ENCODE measurements around the gene LAPTM5.

LAPTM5 gene

DNA sequence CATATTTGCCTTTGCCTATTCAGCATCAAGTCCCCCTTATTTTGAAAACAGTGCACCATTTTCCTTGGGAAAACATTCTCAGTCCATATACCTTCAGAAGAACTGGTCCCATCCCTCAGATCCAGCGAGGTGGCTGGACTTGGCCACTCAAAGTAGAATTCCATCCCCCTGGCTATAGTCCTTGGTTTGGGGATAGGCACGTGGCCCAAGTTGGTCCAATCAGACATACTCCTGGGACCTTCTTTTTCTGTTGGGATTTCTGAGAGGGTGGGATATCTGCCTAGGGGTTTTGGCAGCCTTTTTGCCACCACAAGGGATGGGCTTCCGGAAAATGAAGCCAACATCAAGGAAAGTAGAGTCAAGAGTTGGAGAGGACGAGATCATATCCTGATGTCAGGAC, 23.5 kb downstream of the LAPTM5 start:
- no peaks in the 10 kb centered on the region for H3K9me3 ChIP-seq (ENCODE audit: control insufficient read depth, insufficient read depth, low read depth, low read length)
- no peaks in the 10 kb centered on the region for H3K4me1 ChIP-seq (ENCODE audit: control insufficient read depth, insufficient read depth, low read length)
- ChIA-PET POLR2A (no interaction called here), CTCF (no interaction called here)
- H3K36me3 ChIP-seq (ENCODE audit: control insufficient read depth in 2 of 2, insufficient read depth in 1 of 2, low read length in 2 of 2) = no peaks in the 10 kb centered on the region
- no peak for TF ChIP-seq ZNF433 (tag by site-specific recombination; IDR thresholded peaks at IDR 0.05; ENCODE audit: low read depth)
- no peak overlapping the region for H3K4me3 ChIP-seq (ENCODE audit: low read depth, low read length)
- H3K27ac ChIP-seq (ENCODE audit: extremely low read depth, low read depth, low read length) = no peak overlapping the region

DNA sequence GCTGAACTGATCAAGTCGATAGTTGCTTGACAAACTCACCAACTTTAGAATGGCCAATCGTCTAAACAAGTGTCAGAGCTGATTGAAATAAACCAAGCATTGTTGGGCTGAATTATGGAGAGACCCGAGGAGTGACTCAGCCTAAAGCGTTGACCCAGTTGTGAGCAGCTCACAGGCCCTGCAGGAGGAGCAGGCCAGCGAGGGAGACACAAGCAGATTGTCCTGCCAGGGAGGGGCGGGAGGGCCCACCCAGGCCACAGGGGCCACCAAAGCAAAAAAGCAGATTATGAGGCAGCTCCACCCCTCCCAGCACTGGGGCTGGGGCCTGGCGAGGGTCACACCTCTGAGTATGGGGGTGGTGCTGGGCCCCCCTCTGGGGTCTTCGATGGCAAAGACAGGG, 24.1 kb downstream of the LAPTM5 start:
- no peaks in the 10 kb centered on the region for H3K9me3 ChIP-seq (ENCODE audit: control insufficient read depth, insufficient read depth, low read depth, low read length)
- ChIA-PET POLR2A (interaction anchor here (1.6 kb wide), 1 partner anchor 15 kb away, joined by 5 read pairs; no protein-coding TSS in a partner anchor), CTCF (interaction anchor here (0.8 to 1.4 kb wide), 3 partner anchors 15 to 68 kb away, joined by 3 to 6 read pairs (median 4); no protein-coding TSS in a partner anchor)
- TF ChIP-seq ZNF660 (tag by site-specific recombination; IDR thresholded peaks at IDR 0.05) = no peak
- H3K4me1 ChIP-seq (ENCODE audit: control insufficient read depth, insufficient read depth, low read length) = no peaks in the 10 kb centered on the region
- no peaks in the 10 kb centered on the region for H3K36me3 ChIP-seq (ENCODE audit: control insufficient read depth in 2 of 2, insufficient read depth in 1 of 2, low read length in 2 of 2)
- H3K27ac ChIP-seq (ENCODE audit: extremely low read depth, low read depth, low read length) = no peak overlapping the region
- H3K4me3 ChIP-seq (ENCODE audit: low read depth, low read length) = no peak overlapping the region

DNA sequence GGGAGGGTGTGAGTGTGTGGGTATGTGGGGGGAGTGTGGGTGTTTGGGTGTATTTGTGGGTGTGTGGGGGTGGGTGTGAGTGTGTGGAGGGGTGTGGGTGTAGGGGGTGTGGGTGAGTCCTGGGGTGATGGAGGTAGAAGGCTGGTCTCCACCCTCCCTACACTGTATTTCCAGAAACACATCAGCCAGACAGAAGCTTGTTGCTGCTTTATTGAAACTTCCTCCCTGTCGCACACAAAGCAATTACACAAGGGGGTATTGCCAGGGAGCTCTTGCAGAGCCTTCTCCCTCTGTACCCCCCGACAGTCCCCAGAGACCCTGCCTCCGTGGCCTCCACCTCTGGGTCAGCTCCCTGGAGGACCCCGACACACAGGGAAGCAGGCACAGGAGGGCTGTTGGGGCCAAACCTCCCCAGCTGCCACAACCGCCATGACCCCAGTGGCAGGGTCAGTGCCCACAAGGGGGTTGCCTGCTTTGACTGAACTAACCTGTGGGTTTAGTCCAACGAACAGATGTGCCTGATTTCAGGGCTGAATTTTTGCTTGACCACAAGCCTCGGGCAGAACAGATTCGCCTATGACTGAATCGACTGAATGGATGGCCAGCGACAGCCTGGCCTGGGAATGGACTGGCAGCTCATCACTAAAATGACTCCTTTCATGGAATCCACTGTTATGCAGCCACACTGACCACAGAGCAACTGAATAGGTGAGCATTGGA, 25.1 kb downstream of the LAPTM5 start:
- ChIA-PET POLR2A (interaction anchor here (1.6 kb wide), 1 partner anchor 14 kb away, joined by 5 read pairs; no protein-coding TSS in a partner anchor), CTCF (interaction anchor here (0.8 to 1.4 kb wide), 4 partner anchors 14 to 69 kb away, joined by 3 to 6 read pairs (median 4); no protein-coding TSS in a partner anchor)
- Histone ChIP-seq H3K4me1 (ENCODE audit: control insufficient read depth, insufficient read depth, low read length) (no peaks in the 10 kb centered on the region), H3K36me3 (ENCODE audit: control insufficient read depth in 2 of 2, insufficient read depth in 1 of 2, low read length in 2 of 2) (no peaks in the 10 kb centered on the region), H3K27ac (ENCODE audit: extremely low read depth, low read depth, low read length) (no peak overlapping the region), H3K4me3 (ENCODE audit: low read depth, low read length) (no peak overlapping the region), H3K9me3 (ENCODE audit: control insufficient read depth, insufficient read depth, low read depth, low read length) (no peaks in the 10 kb centered on the region)
- TF ChIP-seq SCRT2 (tag by site-specific recombination; IDR thresholded peaks at IDR 0.05) = peak; percentile 28; the same call in 1 of the 2 replicates
- no peak for TF ChIP-seq KLF9 (tag by site-specific recombination; IDR thresholded peaks at IDR 0.05; ENCODE audit: low read depth)

DNA sequence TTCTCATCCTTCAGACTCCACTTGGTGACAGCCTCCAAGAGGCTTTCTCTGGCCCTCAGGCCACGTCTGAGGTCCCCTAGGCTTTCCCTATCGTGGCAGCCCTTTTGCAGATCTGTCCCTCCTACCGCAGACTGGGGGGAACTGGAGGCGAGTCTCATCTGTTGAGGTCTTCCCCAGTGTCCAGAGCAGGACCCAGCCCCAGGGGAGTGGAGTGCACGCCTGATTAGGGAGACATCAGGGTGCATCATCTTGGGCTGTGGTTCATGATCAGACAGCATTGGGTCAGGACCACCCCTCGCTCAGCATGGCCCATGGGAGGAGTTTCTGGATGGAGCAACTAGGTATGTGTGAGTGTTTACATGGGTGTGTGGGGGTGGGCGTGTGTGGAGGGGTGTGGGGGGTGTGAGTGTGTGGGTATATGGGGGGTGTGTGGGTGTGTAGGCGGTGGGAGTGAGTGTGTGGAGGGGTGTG, 25.7 kb downstream of the LAPTM5 start:
- ChIA-PET CTCF (interaction anchor here (1.2 kb wide), 1 partner anchor 52 kb away, joined by 3 read pairs; no protein-coding TSS in a partner anchor), POLR2A (interaction anchor here (1.6 kb wide), 1 partner anchor 14 kb away, joined by 5 read pairs; no protein-coding TSS in a partner anchor)
- H3K4me1 ChIP-seq (ENCODE audit: control insufficient read depth, insufficient read depth, low read length) = no peaks in the 10 kb centered on the region
- no peak overlapping the region for H3K27ac ChIP-seq (ENCODE audit: extremely low read depth, low read depth, low read length)
- no peaks in the 10 kb centered on the region for H3K9me3 ChIP-seq (ENCODE audit: control insufficient read depth, insufficient read depth, low read depth, low read length)
- no peak overlapping the region for H3K4me3 ChIP-seq (ENCODE audit: low read depth, low read length)
- no peaks in the 10 kb centered on the region for H3K36me3 ChIP-seq (ENCODE audit: control insufficient read depth in 2 of 2, insufficient read depth in 1 of 2, low read length in 2 of 2)
- TF ChIP-seq ZBTB21 (tag by site-specific recombination; IDR thresholded peaks at IDR 0.05) = no peak
- TF ChIP-seq, protein P1, sequence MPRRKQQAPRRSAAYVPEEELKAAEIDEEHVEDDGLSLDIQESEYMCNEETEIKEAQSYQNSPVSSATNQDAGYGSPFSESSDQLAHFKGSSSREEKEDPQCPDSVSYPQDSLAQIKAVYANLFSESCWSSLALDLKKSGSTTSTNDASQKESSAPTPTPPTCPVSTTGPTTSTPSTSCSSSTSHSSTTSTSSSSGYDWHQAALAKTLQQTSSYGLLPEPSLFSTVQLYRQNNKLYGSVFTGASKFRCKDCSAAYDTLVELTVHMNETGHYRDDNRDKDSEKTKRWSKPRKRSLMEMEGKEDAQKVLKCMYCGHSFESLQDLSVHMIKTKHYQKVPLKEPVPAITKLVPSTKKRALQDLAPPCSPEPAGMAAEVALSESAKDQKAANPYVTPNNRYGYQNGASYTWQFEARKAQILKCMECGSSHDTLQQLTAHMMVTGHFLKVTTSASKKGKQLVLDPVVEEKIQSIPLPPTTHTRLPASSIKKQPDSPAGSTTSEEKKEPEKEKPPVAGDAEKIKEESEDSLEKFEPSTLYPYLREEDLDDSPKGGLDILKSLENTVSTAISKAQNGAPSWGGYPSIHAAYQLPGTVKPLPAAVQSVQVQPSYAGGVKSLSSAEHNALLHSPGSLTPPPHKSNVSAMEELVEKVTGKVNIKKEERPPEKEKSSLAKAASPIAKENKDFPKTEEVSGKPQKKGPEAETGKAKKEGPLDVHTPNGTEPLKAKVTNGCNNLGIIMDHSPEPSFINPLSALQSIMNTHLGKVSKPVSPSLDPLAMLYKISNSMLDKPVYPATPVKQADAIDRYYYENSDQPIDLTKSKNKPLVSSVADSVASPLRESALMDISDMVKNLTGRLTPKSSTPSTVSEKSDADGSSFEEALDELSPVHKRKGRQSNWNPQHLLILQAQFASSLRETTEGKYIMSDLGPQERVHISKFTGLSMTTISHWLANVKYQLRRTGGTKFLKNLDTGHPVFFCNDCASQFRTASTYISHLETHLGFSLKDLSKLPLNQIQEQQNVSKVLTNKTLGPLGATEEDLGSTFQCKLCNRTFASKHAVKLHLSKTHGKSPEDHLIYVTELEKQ (tag by site-specific recombination; IDR thresholded peaks at IDR 0.05; ENCODE audit: borderline replicate concordance) = no peak
- no peak for TF ChIP-seq ZIC2 (tag by site-specific recombination; IDR thresholded peaks at IDR 0.05)
- no peak for TF ChIP-seq ZNF660 (tag by site-specific recombination; IDR thresholded peaks at IDR 0.05)
- TF ChIP-seq ZNF157 (tag by site-specific recombination; IDR thresholded peaks at IDR 0.05) = no peak
- TF ChIP-seq ZBTB20 (tag by site-specific recombination; IDR thresholded peaks at IDR 0.05) = no peak
- no peak for TF ChIP-seq ZEB2 (tag by site-specific recombination; IDR thresholded peaks at IDR 0.05)
- no peak for TF ChIP-seq ZNF133 (tag by site-specific recombination; IDR thresholded peaks at IDR 0.05)
- TF ChIP-seq BCL11A (tag by site-specific recombination; IDR thresholded peaks at IDR 0.05; ENCODE audit: low read depth) = no peak
- no peak for TF ChIP-seq ZNF202 (tag by site-specific recombination; IDR thresholded peaks at IDR 0.05; ENCODE audit: borderline replicate concordance)
- no peak for TF ChIP-seq ZXDB (tag by site-specific recombination; IDR thresholded peaks at IDR 0.05)
- no peak for TF ChIP-seq ZNF19 (tag by site-specific recombination; IDR thresholded peaks at IDR 0.05; ENCODE audit: low read depth)
- no peak for TF ChIP-seq SP2 (tag by site-specific recombination; IDR thresholded peaks at IDR 0.05)
- TF ChIP-seq ZNF621 (tag by site-specific recombination; IDR thresholded peaks at IDR 0.05) = no peak
- peak; percentile 93 for TF ChIP-seq KLF1 (tag by site-specific recombination; IDR thresholded peaks at IDR 0.05)
- TF ChIP-seq ZFHX2 (tag by site-specific recombination; conservative IDR thresholded peaks at IDR 0.05) = peak; percentile 75
- TF ChIP-seq KLF8 (tag by site-specific recombination; IDR thresholded peaks at IDR 0.05) = no peak
- TF ChIP-seq, protein P2, sequence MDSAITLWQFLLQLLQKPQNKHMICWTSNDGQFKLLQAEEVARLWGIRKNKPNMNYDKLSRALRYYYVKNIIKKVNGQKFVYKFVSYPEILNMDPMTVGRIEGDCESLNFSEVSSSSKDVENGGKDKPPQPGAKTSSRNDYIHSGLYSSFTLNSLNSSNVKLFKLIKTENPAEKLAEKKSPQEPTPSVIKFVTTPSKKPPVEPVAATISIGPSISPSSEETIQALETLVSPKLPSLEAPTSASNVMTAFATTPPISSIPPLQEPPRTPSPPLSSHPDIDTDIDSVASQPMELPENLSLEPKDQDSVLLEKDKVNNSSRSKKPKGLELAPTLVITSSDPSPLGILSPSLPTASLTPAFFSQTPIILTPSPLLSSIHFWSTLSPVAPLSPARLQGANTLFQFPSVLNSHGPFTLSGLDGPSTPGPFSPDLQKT (IDR thresholded peaks at IDR 0.05; ENCODE audit: borderline replicate concordance, low read depth, low read length) = no peak
- TF ChIP-seq, protein P3, sequence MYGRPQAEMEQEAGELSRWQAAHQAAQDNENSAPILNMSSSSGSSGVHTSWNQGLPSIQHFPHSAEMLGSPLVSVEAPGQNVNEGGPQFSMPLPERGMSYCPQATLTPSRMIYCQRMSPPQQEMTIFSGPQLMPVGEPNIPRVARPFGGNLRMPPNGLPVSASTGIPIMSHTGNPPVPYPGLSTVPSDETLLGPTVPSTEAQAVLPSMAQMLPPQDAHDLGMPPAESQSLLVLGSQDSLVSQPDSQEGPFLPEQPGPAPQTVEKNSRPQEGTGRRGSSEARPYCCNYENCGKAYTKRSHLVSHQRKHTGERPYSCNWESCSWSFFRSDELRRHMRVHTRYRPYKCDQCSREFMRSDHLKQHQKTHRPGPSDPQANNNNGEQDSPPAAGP (tag by site-specific recombination; IDR thresholded peaks at IDR 0.05) = no peak
- TF ChIP-seq SP3 (tag by site-specific recombination; IDR thresholded peaks at IDR 0.05) = no peak

Data from HEK293 (cell line).